Measurements from ENCODE around the gene OOSP3.
"Not testable (repeated sequence)": the region's sequence is repeated elsewhere in the genome, so short reads cannot be mapped to it uniquely, and the experiment has no call there.

The OOSP3 gene

GRCh38 chr11:59877784-59878183, 798 bp upstream of the OOSP3 start:
- no peak for DNase-seq

DNA sequence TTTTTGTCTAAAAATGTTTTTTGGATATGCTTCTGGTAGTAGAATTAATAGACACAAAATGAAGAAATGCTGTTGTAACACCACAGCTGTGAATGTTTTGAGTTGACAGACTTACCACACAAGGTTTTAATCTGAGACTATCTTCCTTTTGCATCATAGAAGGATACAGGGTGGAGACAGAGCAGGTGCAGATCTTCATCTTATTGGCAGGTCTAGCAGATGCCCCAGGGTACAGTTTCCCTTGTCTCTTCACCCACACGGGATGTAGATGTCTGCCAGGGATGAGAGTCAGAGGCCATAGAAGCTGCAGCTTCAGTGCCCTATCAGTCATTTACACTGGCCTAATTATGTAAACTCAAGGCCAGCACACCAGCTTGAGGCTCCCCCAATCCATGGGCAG, 985 bp downstream of the OOSP3 start:
- no peak for DNase-seq

- DNase-seq, result no peak
Observed at GRCh38 chr11:59883597-59883996, 5.0 kb downstream of the OOSP3 start.

- not testable (repeated sequence) for DNase-seq
Observed at GRCh38 chr11:59887156-59887555, 8.6 kb downstream of the OOSP3 start.

GRCh38 chr11:59891781-59892181, 13.2 kb downstream of the OOSP3 start:
- DNase-seq, result no peak

GRCh38 chr11:59894616-59895015, 16.0 kb downstream of the OOSP3 start:
- no peak for DNase-seq

GRCh38 chr11:59898046-59898445, 19.5 kb downstream of the OOSP3 start:
- no peak for DNase-seq

GRCh38 chr11:59898650-59899049, 20.1 kb downstream of the OOSP3 start:
- DNase-seq, result no peak

GRCh38 chr11:59899532-59899931, 20.9 kb downstream of the OOSP3 start:
- DNase-seq, result no peak

- no peak for DNase-seq
Observed at GRCh38 chr11:59900366-59901126, 22.0 kb downstream of the OOSP3 start.

DNA sequence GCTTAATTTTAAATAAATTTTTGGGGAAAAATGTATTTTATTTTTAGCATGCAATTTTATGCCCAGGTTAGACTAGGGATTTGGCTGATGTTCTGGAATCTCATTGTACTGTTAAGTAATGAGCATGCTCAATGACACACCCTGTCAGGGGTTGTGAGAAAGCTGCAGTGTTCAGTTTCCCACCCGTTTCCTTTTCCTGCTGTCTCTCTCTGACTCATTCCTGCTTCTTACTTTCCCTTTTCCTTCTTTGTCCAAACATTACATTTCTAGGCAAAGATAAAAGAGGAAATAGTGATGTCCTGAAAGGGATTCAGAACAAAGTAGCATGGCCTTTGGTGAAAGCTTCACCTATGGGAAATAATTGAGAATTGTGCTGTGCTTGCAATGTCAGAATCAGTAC, 22.7 kb downstream of the OOSP3 start:
- DNase-seq, result no peak

DNA sequence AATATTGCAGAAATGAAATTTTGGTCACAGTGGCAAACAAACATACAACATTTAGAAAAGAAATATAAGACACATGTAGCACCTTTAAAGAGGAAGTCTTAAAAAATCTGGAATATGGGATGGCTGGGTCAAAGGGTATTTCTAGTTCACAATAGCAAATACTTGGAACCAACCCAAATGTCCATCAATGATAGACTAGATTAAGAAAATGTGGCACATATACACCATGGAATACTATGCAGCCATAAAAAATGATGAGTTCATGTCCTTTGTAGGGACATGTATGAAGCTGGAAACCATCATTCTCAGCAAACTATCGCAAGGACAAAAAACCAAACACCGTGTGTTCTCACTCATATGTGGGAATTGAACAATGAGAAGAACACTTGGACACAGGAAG, 25.0 kb downstream of the OOSP3 start:
- not testable (repeated sequence) for DNase-seq

GRCh38 chr11:59918480-59918879, 39.9 kb downstream of the OOSP3 start:
- no peak for DNase-seq

GRCh38 chr11:59918987-59919589, 40.5 kb downstream of the OOSP3 start:
- peak; percentile 23 for DNase-seq

DNA sequence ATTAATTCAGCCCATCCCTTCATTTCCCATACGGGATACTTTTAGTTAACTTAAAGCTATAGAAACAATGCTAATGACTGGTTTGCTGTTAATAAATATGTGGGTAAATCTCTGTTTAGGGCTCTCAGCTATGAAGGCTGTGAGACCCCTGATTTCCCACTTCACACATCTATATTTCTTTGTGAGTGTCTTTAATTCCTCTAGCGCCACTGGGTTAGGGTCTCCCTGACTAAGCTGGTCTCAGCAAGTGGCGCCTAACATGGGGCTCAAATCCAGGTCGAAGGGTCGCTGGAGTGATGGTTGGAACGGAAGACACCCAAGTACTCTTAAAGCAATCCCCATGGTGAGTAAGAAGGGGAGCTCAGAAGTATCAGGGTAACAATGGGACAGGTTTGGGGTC, 45.2 kb downstream of the OOSP3 start:
- no peak for DNase-seq

DNA sequence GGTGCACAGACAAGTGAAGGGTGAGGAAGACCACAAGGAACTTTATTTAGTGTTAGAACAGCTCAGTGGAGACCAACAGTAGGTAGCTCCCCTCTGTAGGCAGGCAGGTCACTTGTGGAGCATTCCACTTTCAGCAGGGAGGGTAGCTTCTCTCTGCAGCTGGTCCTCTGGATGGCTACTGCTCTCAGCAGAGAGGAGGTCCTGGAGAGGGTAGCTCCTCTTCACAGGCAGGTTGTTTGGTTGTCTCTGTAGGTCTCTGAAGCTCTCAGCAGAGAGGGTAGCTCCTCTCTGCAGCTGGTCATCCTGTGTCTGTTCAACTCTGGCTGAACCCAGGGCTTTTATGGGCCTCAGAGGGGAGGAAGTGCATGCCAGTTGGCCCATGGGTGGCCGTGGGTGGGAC, 53.1 kb downstream of the OOSP3 start:
- no peak for DNase-seq

GRCh38 chr11:59938132-59938531, 59.5 kb downstream of the OOSP3 start, which contains the start of gene OOSP1:
OOSP1 (plus strand) TSS chr11:59938432; CDS start chr11:59938455, 23 bp downstream.
- no peak for DNase-seq

- DNase-seq, result no peak
Observed at GRCh38 chr11:59938718-59939117, 60.1 kb downstream of the OOSP3 start.

DNA sequence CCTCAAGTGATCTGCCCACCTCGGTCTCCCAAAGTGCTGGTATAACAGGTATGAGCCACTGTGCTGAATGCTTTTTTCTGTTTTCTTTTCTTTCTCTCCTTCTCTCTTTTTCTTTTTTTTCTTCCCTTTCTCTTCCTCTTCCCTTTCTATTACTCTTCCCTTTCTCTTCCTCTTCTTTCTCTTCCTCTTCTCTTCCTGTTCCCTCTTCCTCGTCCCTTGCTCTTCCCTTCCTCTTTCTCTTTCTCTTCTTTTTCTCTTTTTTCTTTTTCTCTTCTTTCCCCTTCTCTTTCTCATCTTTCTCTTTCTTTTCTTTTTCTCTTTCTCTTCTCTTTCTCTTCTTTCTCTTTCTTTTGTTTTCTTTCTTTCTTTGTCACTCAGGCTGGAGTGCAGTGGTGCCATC, 60.9 kb downstream of the OOSP3 start:
- DNase-seq, result no peak

GRCh38 chr11:59941091-59941490, 62.5 kb downstream of the OOSP3 start:
- DNase-seq, result no peak

- DNase-seq, result peak; percentile 12
Observed at GRCh38 chr11:59943997-59944714, 65.6 kb downstream of the OOSP3 start.

DNA sequence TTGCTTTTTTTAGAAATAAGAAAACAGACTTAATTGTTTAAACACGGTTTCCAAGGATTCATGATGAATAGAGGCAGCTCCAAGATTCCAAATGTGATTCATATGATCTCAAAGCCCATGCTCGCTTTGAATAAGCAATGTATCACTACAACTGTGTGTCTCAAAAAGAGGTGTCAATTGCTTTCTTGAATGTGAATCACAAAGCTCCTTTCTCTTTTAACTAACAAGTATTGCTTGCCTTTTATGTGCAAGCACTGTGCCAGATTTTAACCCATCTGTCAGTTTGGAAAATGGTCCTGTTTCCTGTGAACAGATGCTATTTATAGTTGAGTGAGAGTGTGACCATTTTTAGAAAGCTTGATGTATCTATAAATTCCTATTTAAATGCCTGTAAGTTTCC, 66.1 kb downstream of the OOSP3 start:
- DNase-seq, result no peak

All from NCI-H146 (cell line).